Dermis microvascular lymphatic vessel endothelial cell (primary cell): ENCODE measurements around the gene ELP6. TPM values are rescaled to one million over a fixed set of nuclear protein-coding genes. Genes with fewer than 3 reads are reported as not detected.
"Not testable (repeated sequence)": the region's sequence is repeated elsewhere in the genome, so short reads cannot be mapped to it uniquely, and the experiment has no call there.

Experiments
- DNase-seq, 2 donors: peaks; one replicate each; pipeline versions ENCODE4 v3.0.0 to v3.0.0-alpha.2; 2010; ENCODE audit warnings: low read depth in 2 of 2
- total RNA-seq: library from RNA; depleted of rRNA; stranded (reverse); fragments of >200 nt; gene quantifications from 2 replicates; pipeline ENCODE4 v1.2.1, GENCODE V29; 2014

Gene ELP6
- total RNA-seq, 1 donor from 2014 or later = 27.9 TPM

- DNase-seq = peak in 1 of 2 donors; percentile 34
Measured at GRCh38 chr3:47512416-47513124, 942 bp downstream of the ELP6 start.

GRCh38 chr3:47505267-47505666, 8.2 kb downstream of the ELP6 start:
- DNase-seq = not testable (repeated sequence)

GRCh38 chr3:47504113-47504512, 9.4 kb downstream of the ELP6 start:
- DNase-seq = no peak

GRCh38 chr3:47503033-47503432, 10.5 kb downstream of the ELP6 start:
- DNase-seq = no peak

GRCh38 chr3:47496892-47497291, 16.6 kb downstream of the ELP6 start:
- no peak for DNase-seq

GRCh38 chr3:47495886-47496285, 17.6 kb downstream of the ELP6 start:
- no peak for DNase-seq

- DNase-seq = no peak
Measured at GRCh38 chr3:47495111-47495510, 18.4 kb downstream of the ELP6 start.

GRCh38 chr3:47491777-47492176, 21.7 kb downstream of the ELP6 start:
- DNase-seq = no peak

- no peak for DNase-seq
Measured at GRCh38 chr3:47491186-47491585, 22.3 kb downstream of the ELP6 start.

GRCh38 chr3:47487265-47487664, 26.2 kb downstream of the ELP6 start:
- no peak for DNase-seq

- no peak for DNase-seq
Measured at GRCh38 chr3:47485812-47486211, 27.7 kb downstream of the ELP6 start.

GRCh38 chr3:47482366-47482765, 31.1 kb downstream of the ELP6 start:
- DNase-seq = no peak

- not testable (repeated sequence) for DNase-seq
Measured at GRCh38 chr3:47481763-47482162, 31.7 kb downstream of the ELP6 start.

- DNase-seq = not testable (repeated sequence)
Measured at GRCh38 chr3:47480267-47480666, 33.2 kb downstream of the ELP6 start.

GRCh38 chr3:47479826-47480160, 33.7 kb downstream of the ELP6 start:
- no peak for DNase-seq

- no peak for DNase-seq
Measured at GRCh38 chr3:47478022-47478421, 35.5 kb downstream of the ELP6 start.

GRCh38 chr3:47476644-47477199, 36.8 kb downstream of the ELP6 start:
- no peak for DNase-seq

GRCh38 chr3:47476330-47476626, 37.2 kb downstream of the ELP6 start:
- no peak for DNase-seq

- peak; percentile 77 to 80 for DNase-seq
Measured at GRCh38 chr3:47475570-47476329, 37.8 kb downstream of the ELP6 start, which contains the start of gene SCAP. SCAP (minus strand) TSS chr3:47475941; CDS start chr3:47442993, 32,948 bp downstream.

- peak; percentile 2 to 23 for DNase-seq
Measured at GRCh38 chr3:47475029-47475569, 38.4 kb downstream of the ELP6 start.

- DNase-seq = no peak
Measured at GRCh38 chr3:47473391-47473790, 40.1 kb downstream of the ELP6 start.

GRCh38 chr3:47469616-47470015, 43.9 kb downstream of the ELP6 start:
- no peak for DNase-seq

GRCh38 chr3:47468315-47468714, 45.2 kb downstream of the ELP6 start:
- DNase-seq = not testable (repeated sequence)
